Natural killer cell (primary cell): ENCODE results near the gene AKAP7. TPM values are rescaled to one million over a fixed set of nuclear protein-coding genes. Genes with fewer than 3 reads are reported as not detected.

Source experiments
- ATAC-seq, 3 donors: fragments of 150-1000 bp in 2 of 3; fragments of 200-7000 bp in 1 of 3; cut with Tn5 transposase; 1 replicate in 1 of 3; 2 replicates in 2 of 3; pipeline ENCODE4 v1.10.0; 2021; ENCODE audit warnings: mild to moderate bottlenecking in 2 of 3, moderate library complexity in 2 of 3
- DNase-seq, 2 donors: peaks; one replicate each; pipeline versions ENCODE4 v3.0.0 to v3.0.0-alpha.2; 2013 to 2021; ENCODE audit warnings: mixed read lengths in 1 of 2
- H3K27ac ChIP-seq: one replicate; pipeline ENCODE4 v1.5.1; 2013; ENCODE audit warnings: mild to moderate bottlenecking, low read length
- H3K27me3 ChIP-seq: one replicate; pipeline ENCODE4 v1.6.1; 2013; ENCODE audit warnings: low read length; ENCODE audit not compliant: control insufficient read depth, insufficient read depth
- H3K36me3 ChIP-seq: one replicate; pipeline ENCODE4 v1.6.1; 2013; ENCODE audit warnings: low read length; ENCODE audit not compliant: control insufficient read depth, insufficient read depth
- H3K4me1 ChIP-seq: one replicate; pipeline ENCODE4 v1.6.1; 2013; ENCODE audit warnings: low read length; ENCODE audit not compliant: control insufficient read depth, insufficient read depth
- H3K4me3 ChIP-seq: one replicate; pipeline ENCODE4 v1.5.1; 2013; ENCODE audit warnings: low read length
- H3K9me3 ChIP-seq: one replicate; pipeline ENCODE4 v1.6.1; 2013; ENCODE audit warnings: low read length; ENCODE audit not compliant: control insufficient read depth, insufficient read depth
- H3K27ac Mint-ChIP-seq, 2 donors: one replicate each; pipeline ENCODE4 v1.8.0; 2022; ENCODE audit warnings: mild to moderate bottlenecking in 2 of 2, mixed read lengths in 2 of 2, moderate library complexity in 1 of 2
- H3K27me3 Mint-ChIP-seq, 2 donors: one replicate each; pipeline ENCODE4 v1.8.0; 2022; ENCODE audit warnings: low read depth in 2 of 2, mixed read lengths in 2 of 2
- H3K36me3 Mint-ChIP-seq: one replicate; pipeline ENCODE4 v1.8.0; 2022; ENCODE audit warnings: mixed read lengths
- H3K4me1 Mint-ChIP-seq, 2 donors: one replicate each; pipeline ENCODE4 v1.8.0; 2022; ENCODE audit warnings: mixed read lengths in 2 of 2
- H3K4me3 Mint-ChIP-seq: one replicate; pipeline ENCODE4 v1.8.0; 2022; ENCODE audit warnings: mild to moderate bottlenecking, moderate library complexity, mixed read lengths
- H3K9me3 Mint-ChIP-seq, 2 donors: one replicate each; pipeline ENCODE4 v1.8.0; 2022; ENCODE audit warnings: mixed read lengths in 2 of 2
- CTCF ChIP-seq: fragments of 200-600 bp; IDR thresholded peaks from one replicate; pipeline ENCODE4 v1.8.0; 2022; ENCODE audit warnings: antibody characterized with exemption
- WGBS: methylation state at CpG from one replicate; pipeline ENCODE4 v1.1.7; 2013; ENCODE audit warnings: missing lambda C conversion rate; ENCODE audit not compliant: insufficient coverage; 5-methylcytosine and 5-hydroxymethylcytosine counted together
- intact Hi-C: fragments of 100-400 bp; cut with micrococcal nuclease; formaldehyde crosslinking; loops from one replicate; pipeline ENCODE4 v1.14.2; 2022
- total RNA-seq, 4 donors: library from RNA; stranded (reverse); fragments of 120-200 nt in 1 of 4; gene quantifications; one replicate each; pipeline versions ENCODE4 v1.2.3 to v1.2.4, GENCODE V29; 2013 to 2022

AKAP7 gene
- total RNA-seq, 3 donors from 2014 or later (not counting 1 experiment from before 2014, with no cell fraction given) = 13.5 to 21.0 (median 14.7) TPM

- H3K36me3 ChIP-seq = no peaks in the 10 kb centered on the region
- no peak for ATAC-seq
- intact Hi-C loops = no loop called here
- H3K4me1 Mint-ChIP-seq = no peaks in the 10 kb centered on the region
- 50% methylated on average over 1 of the region's 3 CpGs for WGBS
- H3K4me1 ChIP-seq = no peaks in the 10 kb centered on the region
- no peaks in the 10 kb centered on the region for H3K27me3 ChIP-seq
- no peaks in the 10 kb centered on the region for H3K9me3 ChIP-seq
- DNase-seq = no peak
- H3K4me3 ChIP-seq = no peak overlapping the region
- TF ChIP-seq CTCF = no peak
- H3K27me3 Mint-ChIP-seq = peaks cover 7 to 40% of the 10 kb centered on the region in 2 donors
- H3K4me3 Mint-ChIP-seq = no peak overlapping the region
- no peak overlapping the region for H3K27ac ChIP-seq
- no peaks in the 10 kb centered on the region for H3K36me3 Mint-ChIP-seq
- H3K27ac Mint-ChIP-seq = no peak overlapping the region
- H3K9me3 Mint-ChIP-seq = no peaks in the 10 kb centered on the region
Observed at GRCh38 chr6:131096786-131097185, 38.5 kb upstream of the AKAP7 start.

GRCh38 chr6:131101911-131102680, 33.2 kb upstream of the AKAP7 start:
- no peak overlapping the region for H3K4me3 ChIP-seq
- no peaks in the 10 kb centered on the region for H3K4me1 ChIP-seq
- no peak overlapping the region for H3K4me3 Mint-ChIP-seq
- no peaks in the 10 kb centered on the region for H3K4me1 Mint-ChIP-seq
- H3K9me3 Mint-ChIP-seq = no peaks in the 10 kb centered on the region
- no peak overlapping the region for H3K27ac Mint-ChIP-seq
- TF ChIP-seq CTCF = no peak
- H3K27ac ChIP-seq = no peak overlapping the region
- no peaks in the 10 kb centered on the region for H3K36me3 ChIP-seq
- no peaks in the 10 kb centered on the region for H3K9me3 ChIP-seq
- H3K27me3 Mint-ChIP-seq = peaks cover 3 to 12% of the 10 kb centered on the region in 2 donors
- no peak for DNase-seq
- WGBS = 82% methylated on average over 3 of the region's 5 CpGs
- ATAC-seq = no peak
- intact Hi-C loops = no loop called here
- no peaks in the 10 kb centered on the region for H3K27me3 ChIP-seq
- H3K36me3 Mint-ChIP-seq = no peaks in the 10 kb centered on the region

- WGBS = 89% methylated on average over 3 of the region's 4 CpGs
- H3K4me1 Mint-ChIP-seq = no peaks in the 10 kb centered on the region
- DNase-seq = no peak
Observed at GRCh38 chr6:131103296-131103695, 32.0 kb upstream of the AKAP7 start.

More at GRCh38 chr6:131103296-131103695, 32.0 kb upstream of the AKAP7 start:
- intact Hi-C loops = no loop called here
- Histone ChIP-seq H3K9me3 (no peaks in the 10 kb centered on the region), H3K27me3 (no peaks in the 10 kb centered on the region), H3K4me3 (no peak overlapping the region), H3K27ac (no peak overlapping the region), H3K36me3 (no peaks in the 10 kb centered on the region), H3K4me1 (no peaks in the 10 kb centered on the region)
- TF ChIP-seq CTCF = no peak
- H3K27ac Mint-ChIP-seq = no peak overlapping the region
- H3K27me3 Mint-ChIP-seq = peaks cover 3 to 12% of the 10 kb centered on the region in 2 donors
- no peaks in the 10 kb centered on the region for H3K9me3 Mint-ChIP-seq
- H3K4me3 Mint-ChIP-seq = no peak overlapping the region
- no peaks in the 10 kb centered on the region for H3K36me3 Mint-ChIP-seq
- no peak for ATAC-seq
